Measurements from ENCODE around the gene PTGFRN.

Gene PTGFRN

GRCh38 chr1:116920211-116920610 is 10.5 kb downstream of the PTGFRN start:
- H3K27ac ChIP-seq = no peak overlapping the region
- H3K9me3 ChIP-seq (ENCODE audit: severe bottlenecking) = no peaks in the 10 kb centered on the region
- H3K36me3 ChIP-seq = no peaks in the 10 kb centered on the region
- TF ChIP-seq CTCF (IDR thresholded peaks at IDR 0.05; ENCODE audit: low read depth, low read length) = no peak
- no peaks in the 10 kb centered on the region for H3K27me3 ChIP-seq (ENCODE audit: insufficient read depth, low read depth, severe bottlenecking)
- DNase-seq = no peak
- no peak overlapping the region for H3K4me3 ChIP-seq (ENCODE audit: low read depth, low read length)

GRCh38 chr1:116921301-116921885 is 11.7 kb downstream of the PTGFRN start:
- H3K9me3 ChIP-seq (ENCODE audit: severe bottlenecking) = no peaks in the 10 kb centered on the region
- H3K36me3 ChIP-seq = no peaks in the 10 kb centered on the region
- H3K4me3 ChIP-seq (ENCODE audit: low read depth, low read length) = no peak overlapping the region
- no peak overlapping the region for H3K27ac ChIP-seq
- H3K27me3 ChIP-seq (ENCODE audit: insufficient read depth, low read depth, severe bottlenecking) = no peaks in the 10 kb centered on the region
- no peak for TF ChIP-seq CTCF (IDR thresholded peaks at IDR 0.05; ENCODE audit: low read depth, low read length)
- DNase-seq = no peak

GRCh38 chr1:116921937-116922336 is 12.2 kb downstream of the PTGFRN start:
- H3K36me3 ChIP-seq = no peaks in the 10 kb centered on the region
- H3K27me3 ChIP-seq (ENCODE audit: insufficient read depth, low read depth, severe bottlenecking) = no peaks in the 10 kb centered on the region
- DNase-seq = no peak
- no peak for TF ChIP-seq CTCF (IDR thresholded peaks at IDR 0.05; ENCODE audit: low read depth, low read length)
- H3K27ac ChIP-seq = no peak overlapping the region
- H3K9me3 ChIP-seq (ENCODE audit: severe bottlenecking) = no peaks in the 10 kb centered on the region
- H3K4me3 ChIP-seq (ENCODE audit: low read depth, low read length) = no peak overlapping the region

GRCh38 chr1:116923421-116923820 is 13.7 kb downstream of the PTGFRN start:
- no peaks in the 10 kb centered on the region for H3K36me3 ChIP-seq
- H3K27ac ChIP-seq = no peak overlapping the region
- TF ChIP-seq CTCF (IDR thresholded peaks at IDR 0.05; ENCODE audit: low read depth, low read length) = no peak
- no peak overlapping the region for H3K4me3 ChIP-seq (ENCODE audit: low read depth, low read length)
- no peaks in the 10 kb centered on the region for H3K9me3 ChIP-seq (ENCODE audit: severe bottlenecking)
- no peak for DNase-seq
- H3K27me3 ChIP-seq (ENCODE audit: insufficient read depth, low read depth, severe bottlenecking) = no peaks in the 10 kb centered on the region

GRCh38 chr1:116927049-116927798 is 17.5 kb downstream of the PTGFRN start:
- no peak for DNase-seq
- H3K27me3 ChIP-seq (ENCODE audit: insufficient read depth, low read depth, severe bottlenecking) = no peaks in the 10 kb centered on the region

More at GRCh38 chr1:116927049-116927798, 17.5 kb downstream of the PTGFRN start:
- no peak overlapping the region for H3K4me3 ChIP-seq (ENCODE audit: low read depth, low read length)
- no peak overlapping the region for H3K27ac ChIP-seq
- H3K9me3 ChIP-seq (ENCODE audit: severe bottlenecking) = no peaks in the 10 kb centered on the region
- H3K36me3 ChIP-seq = no peaks in the 10 kb centered on the region
- TF ChIP-seq CTCF (IDR thresholded peaks at IDR 0.05; ENCODE audit: low read depth, low read length) = no peak
